ENCODE measurements around the gene HOMEZ. TPM values are rescaled to one million over a fixed set of nuclear protein-coding genes. Genes with fewer than 3 reads are reported as not detected.

The HOMEZ gene
- total RNA-seq, 1 donor from 2014 or later = 21.7 TPM

- Mint-ChIP-seq H3K27ac (ENCODE audit: unreplicated experiment) (no peak overlapping the region), H3K9me3 (ENCODE audit: unreplicated experiment) (no peaks in the 10 kb centered on the region), H3K4me3 (ENCODE audit: unreplicated experiment) (no peak overlapping the region), H3K4me1 (ENCODE audit: unreplicated experiment) (peaks cover 36% of the 10 kb centered on the region), H3K27me3 (ENCODE audit: unreplicated experiment) (peaks cover 11% of the 10 kb centered on the region), H3K36me3 (ENCODE audit: low read depth, unreplicated experiment) (peaks cover 18% of the 10 kb centered on the region)
- DNase-seq (ENCODE audit: low spot score) = no peak
- TF ChIP-seq CTCF (IDR thresholded peaks at IDR 0.05; ENCODE audit: unreplicated experiment) = no peak
Observed at GRCh38 chr14:23297096-23297495, 11.2 kb upstream of the HOMEZ start.

DNA sequence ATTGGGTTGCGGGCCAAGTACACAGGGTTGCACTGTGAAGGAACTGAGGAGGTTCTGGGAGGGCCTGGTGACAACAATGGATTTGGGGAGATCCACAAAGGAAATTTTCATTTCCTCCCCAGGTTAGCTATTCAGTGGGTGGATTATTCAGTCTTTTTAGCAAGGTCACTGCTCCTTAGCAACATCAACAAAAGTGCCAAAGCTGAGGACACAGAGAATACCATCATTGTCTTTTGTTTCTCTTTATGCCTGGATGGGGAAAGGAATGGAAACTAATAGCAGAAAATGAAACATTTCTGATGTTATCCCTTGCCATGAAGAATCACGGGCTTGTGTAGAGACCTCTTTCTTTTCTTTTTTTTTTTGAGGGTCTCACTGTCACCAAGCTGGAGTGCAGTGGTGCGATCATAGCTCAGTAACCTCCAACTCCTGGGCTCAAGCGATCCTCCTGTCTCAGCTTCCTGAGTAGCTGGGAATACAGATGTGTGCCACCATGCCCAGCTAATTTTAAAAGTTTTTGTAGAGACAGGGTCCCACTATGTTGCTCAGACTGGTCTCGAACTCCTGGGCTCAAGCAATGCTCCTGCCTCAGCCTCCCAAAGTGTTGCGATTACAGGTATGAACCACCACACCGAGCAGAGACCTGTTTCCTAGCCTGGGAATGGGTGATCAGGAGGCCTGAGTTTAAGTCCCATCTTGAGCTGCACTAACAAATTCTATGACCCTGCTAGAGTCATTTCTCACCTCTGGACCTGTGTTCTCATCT is 10.3 kb upstream of the HOMEZ start:
- no peak for TF ChIP-seq CTCF (IDR thresholded peaks at IDR 0.05; ENCODE audit: unreplicated experiment)
- Mint-ChIP-seq H3K36me3 (ENCODE audit: low read depth, unreplicated experiment) (peaks cover 18% of the 10 kb centered on the region), H3K4me3 (ENCODE audit: unreplicated experiment) (no peak overlapping the region), H3K9me3 (ENCODE audit: unreplicated experiment) (no peaks in the 10 kb centered on the region), H3K27ac (ENCODE audit: unreplicated experiment) (peak overlapping the region; percentile 84), H3K27me3 (ENCODE audit: unreplicated experiment) (peaks cover 14% of the 10 kb centered on the region), H3K4me1 (ENCODE audit: unreplicated experiment) (peaks cover 36% of the 10 kb centered on the region)
- DNase-seq (ENCODE audit: low spot score) = no peak

- DNase-seq (ENCODE audit: low spot score) = peak; percentile 49
- TF ChIP-seq CTCF (IDR thresholded peaks at IDR 0.05; ENCODE audit: unreplicated experiment) = peak; percentile 94
- H3K4me1 Mint-ChIP-seq (ENCODE audit: unreplicated experiment) = peaks cover 34% of the 10 kb centered on the region
- peak overlapping the region; percentile 91 for H3K27ac Mint-ChIP-seq (ENCODE audit: unreplicated experiment)
- peaks cover 10% of the 10 kb centered on the region for H3K27me3 Mint-ChIP-seq (ENCODE audit: unreplicated experiment)
- no peaks in the 10 kb centered on the region for H3K9me3 Mint-ChIP-seq (ENCODE audit: unreplicated experiment)
- no peak overlapping the region for H3K4me3 Mint-ChIP-seq (ENCODE audit: unreplicated experiment)
- peaks cover 18% of the 10 kb centered on the region for H3K36me3 Mint-ChIP-seq (ENCODE audit: low read depth, unreplicated experiment)
Observed at GRCh38 chr14:23294734-23295561, 9.0 kb upstream of the HOMEZ start.

DNA sequence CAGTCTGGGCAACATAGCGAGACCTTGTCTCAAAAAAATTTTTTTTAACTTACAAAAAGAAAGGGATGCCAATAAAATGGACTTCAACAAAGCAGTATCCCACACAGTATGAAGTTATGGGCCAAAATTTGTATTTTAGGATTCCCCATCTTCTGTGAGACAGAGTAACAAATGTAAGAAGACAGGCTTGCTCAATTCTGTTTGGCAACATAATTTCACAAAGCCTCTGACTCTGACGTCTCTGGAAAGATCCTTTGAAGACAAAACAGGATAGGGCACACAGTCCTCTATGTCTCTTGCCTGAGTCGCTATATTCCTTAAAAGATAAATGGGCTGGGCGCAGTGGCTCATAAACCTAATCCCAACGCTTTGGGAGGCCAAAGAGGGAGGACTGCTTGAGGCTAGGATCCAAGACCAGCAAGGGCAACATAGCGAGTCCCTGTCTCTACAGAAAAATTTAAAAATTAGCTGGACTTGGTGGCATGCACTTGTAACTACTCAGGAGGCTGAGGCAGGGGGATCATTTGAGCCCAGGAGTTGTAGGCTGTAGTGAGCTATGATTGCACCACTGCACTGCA is 1.1 kb upstream of the HOMEZ start:
- Mint-ChIP-seq H3K27ac (ENCODE audit: unreplicated experiment) (peak overlapping the region; percentile 95), H3K4me3 (ENCODE audit: unreplicated experiment) (peak overlapping the region; percentile 96), H3K36me3 (ENCODE audit: low read depth, unreplicated experiment) (no peaks in the 10 kb centered on the region), H3K4me1 (ENCODE audit: unreplicated experiment) (peaks cover 13% of the 10 kb centered on the region), H3K27me3 (ENCODE audit: unreplicated experiment) (peaks cover 3% of the 10 kb centered on the region), H3K9me3 (ENCODE audit: unreplicated experiment) (no peaks in the 10 kb centered on the region)
- no peak for TF ChIP-seq CTCF (IDR thresholded peaks at IDR 0.05; ENCODE audit: unreplicated experiment)
- no peak for DNase-seq (ENCODE audit: low spot score)

Measured in endothelial cell (in vitro differentiated cells).